Parathyroid adenoma (tissue), 2 donors: ENCODE data around the gene WNT9A.

Experiments used
- H2AFZ ChIP-seq: fragments of 300-600 bp; sonication (generic); one replicate; pipeline ENCODE4 v1.7.0; 2017; ENCODE audit warnings: antibody characterized with exemption, mild to moderate bottlenecking
- H3K27ac ChIP-seq: fragments of 300-600 bp; sonication (generic); one replicate; pipeline ENCODE4 v1.7.0; 2017
- H3K27me3 ChIP-seq: fragments of 300-600 bp; sonication (generic); one replicate; pipeline ENCODE4 v1.7.0; 2017; ENCODE audit warnings: low read length; ENCODE audit not compliant: control insufficient read depth, insufficient read depth
- H3K36me3 ChIP-seq: fragments of 300-600 bp; sonication (generic); one replicate; pipeline ENCODE4 v1.7.0; 2017; ENCODE audit warnings: low read length; ENCODE audit not compliant: control insufficient read depth, insufficient read depth
- H3K4me1 ChIP-seq: fragments of 300-600 bp; sonication (generic); one replicate; pipeline ENCODE4 v1.7.0; 2017; ENCODE audit warnings: control low read depth
- H3K4me2 ChIP-seq: fragments of 300-600 bp; sonication (generic); one replicate; pipeline ENCODE4 v1.7.0; 2017; ENCODE audit warnings: low read length
- H3K4me3 ChIP-seq: fragments of 300-600 bp; sonication (generic); one replicate; pipeline ENCODE4 v1.7.0; 2017; ENCODE audit warnings: low read depth, low read length
- H3K79me2 ChIP-seq: fragments of 300-600 bp; sonication (generic); one replicate; pipeline ENCODE4 v1.7.0; 2017; ENCODE audit warnings: control low read depth
- H3K9ac ChIP-seq: fragments of 300-600 bp; sonication (generic); one replicate; pipeline ENCODE4 v1.7.0; 2017; ENCODE audit warnings: mild to moderate bottlenecking
- H3K9me3 ChIP-seq: fragments of 300-600 bp; sonication (generic); one replicate; pipeline ENCODE4 v1.7.0; 2017; ENCODE audit warnings: low read length; ENCODE audit not compliant: control insufficient read depth
- TF ChIP-seq, protein P1 (sequence below): fragments of 300-600 bp; sonication (generic); IDR thresholded peaks from one replicate; pipeline ENCODE4 v1.7.0; 2017; ENCODE audit warnings: antibody characterized with exemption, mild to moderate bottlenecking
- donor health status: primary hyperparathyroidism.

WNT9A gene

DNA sequence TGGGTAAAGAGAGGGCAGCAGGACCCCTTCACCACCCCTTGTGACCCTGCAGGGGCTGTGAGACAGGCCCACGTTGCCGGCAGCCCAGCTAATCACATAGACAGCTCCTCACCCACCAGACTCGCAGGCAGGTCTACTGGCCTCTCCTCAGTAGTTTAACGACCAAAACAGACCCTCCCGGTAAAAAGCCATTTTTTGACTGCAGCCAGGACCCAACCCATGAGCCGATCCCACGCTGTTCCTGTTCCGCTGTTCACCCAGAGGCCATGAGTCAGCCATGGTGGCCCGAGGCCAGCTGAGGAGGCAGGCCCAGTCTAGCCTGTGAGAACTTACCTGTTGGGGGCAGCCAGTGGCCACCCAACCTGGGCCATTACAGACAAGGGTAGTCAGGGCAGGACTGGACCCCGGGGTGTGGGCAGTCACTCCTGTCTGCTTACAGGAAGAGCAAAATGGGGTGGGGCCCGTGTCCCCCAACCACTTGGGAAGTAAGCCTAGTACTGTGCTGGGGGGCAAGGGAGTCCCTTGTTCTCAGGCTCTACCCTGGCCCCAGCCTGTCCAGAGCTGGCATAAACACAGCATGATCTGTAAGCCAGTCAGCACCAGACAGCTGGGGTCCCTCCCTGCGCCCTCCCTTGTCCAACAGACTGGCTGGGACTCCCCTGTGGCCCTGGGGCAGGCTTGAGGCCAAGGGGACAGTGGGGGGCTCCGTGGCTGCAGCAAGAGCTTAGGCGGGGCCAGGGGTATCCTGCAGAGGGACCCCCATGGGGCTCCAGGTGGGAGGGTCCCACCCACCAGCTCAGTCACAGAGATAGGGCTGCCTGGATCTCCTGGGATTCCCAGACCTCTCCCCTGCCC is 61.9 kb downstream of the WNT9A start:
- H3K4me3 ChIP-seq = no peak overlapping the region
- H3K4me1 ChIP-seq = no peaks in the 10 kb centered on the region
- TF ChIP-seq, protein P1, sequence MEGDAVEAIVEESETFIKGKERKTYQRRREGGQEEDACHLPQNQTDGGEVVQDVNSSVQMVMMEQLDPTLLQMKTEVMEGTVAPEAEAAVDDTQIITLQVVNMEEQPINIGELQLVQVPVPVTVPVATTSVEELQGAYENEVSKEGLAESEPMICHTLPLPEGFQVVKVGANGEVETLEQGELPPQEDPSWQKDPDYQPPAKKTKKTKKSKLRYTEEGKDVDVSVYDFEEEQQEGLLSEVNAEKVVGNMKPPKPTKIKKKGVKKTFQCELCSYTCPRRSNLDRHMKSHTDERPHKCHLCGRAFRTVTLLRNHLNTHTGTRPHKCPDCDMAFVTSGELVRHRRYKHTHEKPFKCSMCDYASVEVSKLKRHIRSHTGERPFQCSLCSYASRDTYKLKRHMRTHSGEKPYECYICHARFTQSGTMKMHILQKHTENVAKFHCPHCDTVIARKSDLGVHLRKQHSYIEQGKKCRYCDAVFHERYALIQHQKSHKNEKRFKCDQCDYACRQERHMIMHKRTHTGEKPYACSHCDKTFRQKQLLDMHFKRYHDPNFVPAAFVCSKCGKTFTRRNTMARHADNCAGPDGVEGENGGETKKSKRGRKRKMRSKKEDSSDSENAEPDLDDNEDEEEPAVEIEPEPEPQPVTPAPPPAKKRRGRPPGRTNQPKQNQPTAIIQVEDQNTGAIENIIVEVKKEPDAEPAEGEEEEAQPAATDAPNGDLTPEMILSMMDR = no peak

DNA sequence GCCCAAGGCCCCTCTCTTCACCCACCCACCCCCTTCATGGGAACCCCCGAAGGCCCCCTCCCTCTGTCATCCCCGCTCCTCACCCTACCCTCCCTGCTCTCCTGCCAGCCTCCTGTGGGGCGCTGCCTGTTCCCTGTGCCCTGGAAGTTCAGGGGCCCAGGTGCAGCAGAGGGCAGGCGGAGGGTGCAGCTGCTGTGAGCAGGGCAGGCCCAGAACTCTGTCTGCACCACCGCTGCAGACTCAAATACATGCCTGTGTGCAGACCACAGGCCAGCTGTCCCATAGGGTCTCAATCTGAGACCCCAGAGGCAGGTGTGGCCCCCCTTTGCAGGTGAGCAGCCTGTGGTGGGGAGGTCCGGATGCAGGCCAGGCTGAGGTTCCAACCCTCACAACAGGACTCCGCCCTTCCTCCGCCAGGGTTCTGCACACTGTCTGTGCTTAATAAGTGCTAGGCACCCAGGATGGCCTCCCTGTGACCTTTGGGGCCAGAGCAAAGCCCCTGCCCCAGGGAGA is 62.5 kb downstream of the WNT9A start:
- H3K9me3 ChIP-seq = no peaks in the 10 kb centered on the region
- H3K4me3 ChIP-seq = no peak overlapping the region
- no peak overlapping the region for H2AFZ ChIP-seq
- no peaks in the 10 kb centered on the region for H3K27me3 ChIP-seq
- H3K79me2 ChIP-seq = no peaks in the 10 kb centered on the region
- H3K27ac ChIP-seq = no peak overlapping the region
- TF ChIP-seq, protein P1 = no peak
- no peak overlapping the region for H3K4me2 ChIP-seq
- no peaks in the 10 kb centered on the region for H3K36me3 ChIP-seq
- no peaks in the 10 kb centered on the region for H3K4me1 ChIP-seq
- H3K9ac ChIP-seq = no peak overlapping the region

More for the DNA sequence above, 61.9 kb downstream of the WNT9A start:
- H3K9ac ChIP-seq = no peak overlapping the region
- H3K27ac ChIP-seq = no peak overlapping the region
- H2AFZ ChIP-seq = no peak overlapping the region
- H3K36me3 ChIP-seq = no peaks in the 10 kb centered on the region
- H3K27me3 ChIP-seq = no peaks in the 10 kb centered on the region
- no peaks in the 10 kb centered on the region for H3K79me2 ChIP-seq
- H3K4me2 ChIP-seq = no peak overlapping the region
- no peaks in the 10 kb centered on the region for H3K9me3 ChIP-seq

DNA sequence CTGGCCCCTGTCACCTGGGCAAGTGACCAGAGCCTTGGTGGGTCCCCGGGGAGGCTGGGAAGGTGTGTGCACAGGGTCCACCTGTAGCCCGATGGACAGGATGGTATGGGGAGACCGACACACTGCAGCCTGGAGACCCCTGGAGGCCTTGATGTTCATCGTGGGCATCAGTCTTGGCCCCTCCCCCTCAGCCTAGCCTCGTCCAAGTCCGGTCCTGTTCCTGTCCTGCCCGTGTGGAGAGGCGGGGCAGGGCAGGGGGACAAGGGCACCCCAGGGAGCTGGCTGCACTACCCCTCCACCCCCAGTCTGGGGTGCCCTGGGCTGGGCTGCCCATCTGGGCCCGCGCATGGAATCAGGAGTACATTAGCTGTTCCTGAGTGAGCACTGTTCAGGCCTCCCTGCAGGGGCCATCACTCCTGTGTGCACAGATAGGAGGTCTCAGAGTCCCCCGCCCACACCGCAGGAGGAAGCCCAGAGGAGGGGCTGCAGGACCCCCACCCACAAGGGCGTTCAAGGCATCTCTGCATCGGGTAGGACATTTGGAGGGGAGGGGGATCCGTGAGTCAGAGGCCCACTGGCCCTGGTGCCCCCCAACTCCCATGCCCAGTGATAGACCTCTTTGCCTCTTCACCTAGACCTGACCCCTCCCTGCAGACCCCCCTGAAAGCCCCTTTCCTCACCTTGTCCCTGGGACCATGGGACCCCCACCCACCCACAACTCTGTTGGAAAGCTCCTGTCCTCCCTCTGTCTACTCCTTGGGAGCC is 63.2 kb downstream of the WNT9A start:
- Histone ChIP-seq H3K27me3 (no peaks in the 10 kb centered on the region), H3K4me3 (no peak overlapping the region), H3K4me1 (no peaks in the 10 kb centered on the region), H3K9me3 (no peaks in the 10 kb centered on the region), H3K9ac (no peak overlapping the region), H3K27ac (no peak overlapping the region), H3K79me2 (no peaks in the 10 kb centered on the region), H3K36me3 (no peaks in the 10 kb centered on the region), H3K4me2 (no peak overlapping the region), H2AFZ (no peak overlapping the region)
- TF ChIP-seq, protein P1 = no peak

DNA sequence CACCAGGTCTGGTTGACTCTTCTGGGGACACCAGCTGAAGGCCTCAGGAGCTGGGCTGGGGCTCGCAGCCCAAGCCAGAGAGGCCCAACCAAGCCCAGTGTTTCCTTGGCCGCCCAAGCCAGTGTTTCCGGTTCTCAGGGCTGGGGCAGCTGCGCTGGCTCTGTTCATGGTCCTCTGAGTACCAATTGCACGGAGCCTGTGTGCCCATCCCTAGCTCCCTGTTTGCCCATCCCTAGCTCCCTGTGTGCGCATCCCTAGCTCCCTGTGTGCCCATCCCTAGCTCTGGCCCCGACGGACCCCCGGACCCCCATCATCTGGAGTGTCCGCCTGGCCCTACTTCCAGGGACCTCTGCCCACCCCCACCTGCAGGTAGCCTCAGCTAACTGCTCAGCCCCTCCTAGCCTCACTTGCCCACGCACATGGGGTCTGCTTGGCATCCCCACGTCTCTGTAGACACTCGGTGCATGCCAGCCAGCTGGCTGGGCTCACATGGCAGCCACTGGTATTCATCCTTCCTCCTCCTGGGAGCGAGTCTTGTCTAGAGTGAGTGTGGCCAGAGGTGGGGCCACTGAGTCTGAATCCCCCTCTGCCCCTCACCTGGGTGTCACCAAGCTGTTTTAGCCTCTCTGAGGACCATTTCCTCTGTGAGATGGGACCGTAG is 64.0 kb downstream of the WNT9A start:
- Histone ChIP-seq H3K4me2 (no peak overlapping the region), H3K27ac (no peak overlapping the region), H3K4me1 (no peaks in the 10 kb centered on the region), H3K27me3 (no peaks in the 10 kb centered on the region), H2AFZ (no peak overlapping the region), H3K36me3 (no peaks in the 10 kb centered on the region), H3K9me3 (no peaks in the 10 kb centered on the region), H3K4me3 (no peak overlapping the region), H3K9ac (no peak overlapping the region), H3K79me2 (no peaks in the 10 kb centered on the region)
- TF ChIP-seq, protein P1 = no peak
